Keratinocyte (primary cell): Measurements from ENCODE around the gene GPR26.

Source experiments
- CTCF ChIP-seq, 3 experiments: IDR thresholded peaks in 1 of 3; conservative IDR thresholded peaks in 1 of 3; optimal IDR thresholded peaks in 1 of 3; 2 replicates in 2 of 3; 3 replicates in 1 of 3; pipeline versions ENCODE3 to v1.5.1; 2011; ENCODE audit warnings: low read length in 3 of 3, mild to moderate bottlenecking in 3 of 3, moderate library complexity in 2 of 3, control low read depth in 1 of 3, inconsistent platforms in 1 of 3; ENCODE audit not compliant: insufficient read depth in 2 of 3; ENCODE audit errors: extremely low read depth in 1 of 3
- EZH2 ChIP-seq: IDR thresholded peaks from one replicate; pipeline ENCODE4 v1.6.1; 2012; ENCODE audit warnings: inconsistent platforms, mild to moderate bottlenecking, low read length, moderate library complexity

DNA sequence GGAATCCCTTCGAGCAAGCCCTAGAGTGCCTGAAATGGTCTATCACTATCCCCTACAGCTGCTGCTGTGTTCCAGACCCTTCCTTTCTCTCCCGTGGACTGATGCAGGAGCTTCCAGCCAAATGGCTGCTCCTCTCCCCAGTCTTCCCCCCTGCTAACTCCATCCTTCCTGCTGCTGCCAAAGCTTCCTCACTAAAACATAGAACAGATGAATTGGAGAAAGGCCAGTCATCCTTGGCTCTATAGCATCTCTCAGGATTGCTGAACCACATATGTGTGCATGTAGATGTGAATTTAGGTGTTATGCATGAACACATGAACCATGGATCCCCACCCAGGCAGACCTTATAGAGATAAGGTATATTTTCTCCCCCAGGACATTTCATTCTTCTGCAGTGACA is 60.7 kb downstream of the GPR26 start:
- TF ChIP-seq CTCF (optimal IDR thresholded peaks at IDR 0.05 in 1 of 3, IDR thresholded peaks at IDR 0.05 in 1 of 3, conservative IDR thresholded peaks at IDR 0.05 in 1 of 3; ENCODE audit: extremely low read depth in 1 of 3, insufficient read depth in 2 of 3, low read length in 3 of 3): no peak
- TF ChIP-seq EZH2: no peak
